Urothelium cell line (cell line): ENCODE measurements around the gene MRPS2.
"Not testable (repeated sequence)": the region's sequence is repeated elsewhere in the genome, so short reads cannot be mapped to it uniquely, and the experiment has no call there.

Source experiments
- DNase-seq: peaks from one replicate; pipeline ENCODE4 v3.0.0; 2011; ENCODE audit warnings: low spot score, mixed read lengths
- FAIRE-seq: peaks from 2 replicates; lab custom pipeline; 2011; peaks lifted over from hg19 to GRCh38; lab: Jason Lieb, UNC

MRPS2 gene

GRCh38 chr9:135526730-135527571 is 26.5 kb downstream of the MRPS2 start:
- DNase-seq (no peak), FAIRE-seq (no peak)

- FAIRE-seq, DNase-seq: not testable (repeated sequence)
Observed at GRCh38 chr9:135528842-135529435, 28.5 kb downstream of the MRPS2 start.

GRCh38 chr9:135530146-135530545 is 29.7 kb downstream of the MRPS2 start:
- no peak for DNase-seq
- no peak for FAIRE-seq

- FAIRE-seq (no peak), DNase-seq (no peak)
Observed at GRCh38 chr9:135531096-135531495, 30.6 kb downstream of the MRPS2 start.

GRCh38 chr9:135533113-135533512 is 32.6 kb downstream of the MRPS2 start:
- DNase-seq (no peak), FAIRE-seq (no peak)

- no peak for DNase-seq
- FAIRE-seq: no peak
Observed at GRCh38 chr9:135533674-135534073, 33.2 kb downstream of the MRPS2 start.

GRCh38 chr9:135534192-135534711 is 33.8 kb downstream of the MRPS2 start:
- FAIRE-seq, DNase-seq: not testable (repeated sequence)

- DNase-seq, FAIRE-seq: not testable (repeated sequence)
Observed at GRCh38 chr9:135534826-135535225, 34.3 kb downstream of the MRPS2 start.

- FAIRE-seq: not testable (repeated sequence)
Observed at GRCh38 chr9:135535631-135536030, 35.1 kb downstream of the MRPS2 start.

GRCh38 chr9:135536216-135536615 is 35.7 kb downstream of the MRPS2 start:
- no peak for DNase-seq
- no peak for FAIRE-seq

More at GRCh38 chr9:135535631-135536030, 35.1 kb downstream of the MRPS2 start:
- DNase-seq: not testable (repeated sequence)

GRCh38 chr9:135543262-135543894 is 42.9 kb downstream of the MRPS2 start:
- not testable (repeated sequence) for FAIRE-seq
- DNase-seq: peak; percentile 61

- DNase-seq (no peak), FAIRE-seq (no peak)
Observed at GRCh38 chr9:135544981-135545635, 44.6 kb downstream of the MRPS2 start.

- not testable (repeated sequence) for DNase-seq
- peak; percentile 95 for FAIRE-seq
Observed at GRCh38 chr9:135545646-135546176, 45.2 kb downstream of the MRPS2 start, which contains the start of gene OBP2A. OBP2A (plus strand) TSS chr9:135546126; CDS start chr9:135546181, 55 bp downstream.

GRCh38 chr9:135546792-135547617 is 46.5 kb downstream of the MRPS2 start:
- DNase-seq: not testable (repeated sequence)
- FAIRE-seq: peak; percentile 42

GRCh38 chr9:135547756-135548736 is 47.6 kb downstream of the MRPS2 start:
- no peak for DNase-seq
- FAIRE-seq: no peak

GRCh38 chr9:135549478-135550343 is 49.2 kb downstream of the MRPS2 start:
- FAIRE-seq, DNase-seq: not testable (repeated sequence)

GRCh38 chr9:135550344-135550918 is 49.9 kb downstream of the MRPS2 start:
- DNase-seq (no peak), FAIRE-seq (no peak)
